Activated naive CD4-positive, alpha-beta T cell treated with anti-CD3 and anti-CD28 coated beads, Interleukin-2, amount 10 ng/mL, durations not matched to agents 7 days and 5 days (primary cell): ENCODE measurements around the gene TRIM65.
"Not testable (repeated sequence)": the region's sequence is repeated elsewhere in the genome, so short reads cannot be mapped to it uniquely, and the experiment has no call there.

Experiments used
- CTCF ChIA-PET: fragments of 350-600 bp; sonication (Branson Sonifier 250); formaldehyde crosslinking; loops from one replicate; lab custom pipeline; 2021; ENCODE audit warnings: antibody characterized with exemption; lab: Charles Lee
- DNase-seq: peaks from one replicate; pipeline ENCODE4 v3.0.0-alpha.2; 2020
- H3K27ac Mint-ChIP-seq: one replicate; pipeline ENCODE4 v1.8.0; 2021; ENCODE audit warnings: mild to moderate bottlenecking, moderate library complexity, mixed read lengths
- H3K27me3 Mint-ChIP-seq: one replicate; pipeline ENCODE4 v1.8.0; 2021; ENCODE audit warnings: mild to moderate bottlenecking, mixed read lengths
- H3K36me3 Mint-ChIP-seq: one replicate; pipeline ENCODE4 v1.8.0; 2021; ENCODE audit warnings: mixed read lengths
- H3K4me1 Mint-ChIP-seq: one replicate; pipeline ENCODE4 v1.8.0; 2021; ENCODE audit warnings: mixed read lengths
- H3K4me3 Mint-ChIP-seq: one replicate; pipeline ENCODE4 v1.8.0; 2021; ENCODE audit warnings: mild to moderate bottlenecking, moderate library complexity, mixed read lengths
- H3K9me3 Mint-ChIP-seq: one replicate; pipeline ENCODE4 v1.8.0; 2021; ENCODE audit warnings: mixed read lengths

The TRIM65 gene

DNA sequence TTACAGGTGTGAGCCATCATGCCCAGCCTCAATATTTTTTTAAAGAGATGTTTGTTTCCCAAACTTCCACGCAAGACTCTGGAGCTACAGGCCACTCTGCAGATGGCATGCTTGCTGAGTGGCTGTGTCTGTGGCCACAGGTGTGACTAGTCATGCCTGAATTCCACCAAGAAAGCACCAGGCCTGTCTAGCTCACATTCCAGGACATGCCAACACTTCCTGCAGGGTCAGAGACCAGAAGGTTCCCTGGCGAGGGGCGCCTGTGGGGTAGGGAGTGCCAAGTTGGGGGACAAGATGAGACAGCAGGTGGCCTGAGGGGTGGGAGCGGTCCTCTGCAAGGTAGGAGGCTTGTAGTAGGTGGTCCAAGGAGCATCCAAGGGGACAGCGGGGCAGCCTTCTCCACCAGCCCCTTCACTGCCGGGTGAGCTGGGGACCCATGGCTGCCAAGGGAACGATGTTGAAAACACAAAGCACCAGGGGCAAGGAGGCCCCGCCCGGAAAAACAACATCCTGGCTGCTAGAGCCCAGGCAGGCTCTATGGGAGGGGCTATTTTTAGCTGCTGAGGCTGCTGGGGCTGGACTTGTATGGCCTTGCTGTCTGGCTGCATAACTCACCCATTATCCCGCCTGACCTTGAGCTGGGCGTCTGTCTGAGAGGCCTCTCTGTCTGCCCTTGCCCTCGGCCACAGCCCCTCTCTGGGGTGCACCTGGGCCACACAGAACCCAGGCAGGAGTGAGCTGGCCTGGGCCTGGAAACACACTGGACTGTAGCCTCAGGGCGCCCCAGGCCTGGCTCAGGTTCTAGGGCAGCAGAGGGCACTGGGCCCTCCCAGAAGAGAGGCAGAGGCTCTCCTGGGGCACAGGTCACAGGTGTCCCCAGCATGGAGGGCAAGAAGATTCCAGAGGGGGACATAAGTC, 24.1 kb downstream of the TRIM65 start:
- Mint-ChIP-seq H3K36me3 (peaks cover 16% of the 10 kb centered on the region), H3K27me3 (peaks cover 4% of the 10 kb centered on the region), H3K9me3 (no peaks in the 10 kb centered on the region), H3K4me3 (peak overlapping the region; percentile 28), H3K27ac (peak overlapping the region; percentile 97), H3K4me1 (peaks cover 50% of the 10 kb centered on the region)
- CTCF ChIA-PET, result interaction anchor here (0.6 to 4.8 kb wide), 6 partner anchors 11 to 262 kb away, joined by 3 to 31 read pairs (median 4); partner anchors contain the start of gene TRIM65
- peak; percentile 89 for DNase-seq

- not testable (repeated sequence) for H3K36me3 Mint-ChIP-seq, H3K4me3 Mint-ChIP-seq, DNase-seq, H3K9me3 Mint-ChIP-seq, H3K27me3 Mint-ChIP-seq, H3K27ac Mint-ChIP-seq
- CTCF ChIA-PET, result interaction anchor here (1.0 to 4.8 kb wide), 2 partner anchors 9 to 26 kb away, joined by 3 to 31 read pairs; partner anchors contain the start of gene TRIM65
- H3K4me1 Mint-ChIP-seq, result peaks cover 34% of the 10 kb centered on the region
Measured at GRCh38 chr17:75870228-75870627, 26.5 kb downstream of the TRIM65 start.

GRCh38 chr17:75869282-75870141, 27.2 kb downstream of the TRIM65 start:
- no peaks in the 10 kb centered on the region for H3K27me3 Mint-ChIP-seq
- no peak overlapping the region for H3K4me3 Mint-ChIP-seq
- peaks cover 37% of the 10 kb centered on the region for H3K4me1 Mint-ChIP-seq
- no peak for DNase-seq
- no peak overlapping the region for H3K27ac Mint-ChIP-seq
- H3K9me3 Mint-ChIP-seq, result no peaks in the 10 kb centered on the region
- H3K36me3 Mint-ChIP-seq, result peaks cover 7% of the 10 kb centered on the region
- CTCF ChIA-PET, result interaction anchor here (1.0 to 4.8 kb wide), 2 partner anchors 8 to 27 kb away, joined by 3 to 31 read pairs; partner anchors contain the start of gene TRIM65

- DNase-seq, H3K36me3 Mint-ChIP-seq, H3K9me3 Mint-ChIP-seq, H3K27me3 Mint-ChIP-seq, H3K27ac Mint-ChIP-seq, CTCF ChIA-PET, H3K4me3 Mint-ChIP-seq: not testable (repeated sequence)
- peaks cover 41% of the 10 kb centered on the region for H3K4me1 Mint-ChIP-seq
Measured at GRCh38 chr17:75868730-75869281, 27.9 kb downstream of the TRIM65 start.

- not testable (repeated sequence) for H3K4me3 Mint-ChIP-seq, H3K9me3 Mint-ChIP-seq, DNase-seq, H3K36me3 Mint-ChIP-seq, H3K27me3 Mint-ChIP-seq
- CTCF ChIA-PET, result interaction anchor here (1.1 to 8.8 kb wide), 4 partner anchors 11 to 140 kb away, joined by 4 to 74 read pairs (median 6); partner anchors contain the start of genes UNC13D and WBP2
- Mint-ChIP-seq H3K27ac (peak overlapping the region; percentile 91), H3K4me1 (peaks cover 30% of the 10 kb centered on the region)
Measured at GRCh38 chr17:75865404-75866188, 31.2 kb downstream of the TRIM65 start.

GRCh38 chr17:75864887-75865286, 31.9 kb downstream of the TRIM65 start:
- Mint-ChIP-seq H3K27ac (peak overlapping the region; percentile 91), H3K4me1 (peaks cover 29% of the 10 kb centered on the region), H3K4me3 (peak overlapping the region; percentile 6)
- DNase-seq, result peak; percentile 29
- not testable (repeated sequence) for H3K9me3 Mint-ChIP-seq, H3K27me3 Mint-ChIP-seq, H3K36me3 Mint-ChIP-seq
- CTCF ChIA-PET, result interaction anchor here (0.8 to 8.8 kb wide), 7 partner anchors 10 to 140 kb away, joined by 3 to 74 read pairs (median 5); partner anchors contain the start of genes UNC13D and WBP2

DNA sequence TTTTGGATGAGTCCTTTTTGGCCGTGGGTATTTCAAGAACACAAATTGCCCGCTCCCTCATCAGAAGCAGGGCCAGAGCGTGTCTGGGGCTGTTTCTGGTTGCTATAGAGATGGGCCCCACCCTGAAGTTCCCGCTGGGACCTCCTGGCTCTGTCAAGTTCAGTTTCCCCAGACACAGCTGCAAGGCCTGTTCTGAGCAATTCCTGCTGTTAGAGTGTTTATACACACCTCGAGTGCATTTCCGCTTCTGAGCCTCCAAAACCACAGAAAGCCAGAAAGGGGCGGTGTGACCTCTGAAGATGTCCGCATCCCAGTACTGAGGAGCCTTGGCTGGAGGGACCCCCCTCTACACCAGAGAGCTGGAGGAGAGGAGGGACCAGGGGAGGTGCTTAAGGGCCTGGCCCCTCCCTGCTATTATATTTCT, 32.3 kb downstream of the TRIM65 start:
- H3K4me1 Mint-ChIP-seq, result peaks cover 30% of the 10 kb centered on the region
- H3K36me3 Mint-ChIP-seq, result no peaks in the 10 kb centered on the region
- DNase-seq, result peak; percentile 77
- peak overlapping the region; percentile 91 for H3K27ac Mint-ChIP-seq
- no peaks in the 10 kb centered on the region for H3K9me3 Mint-ChIP-seq
- peak overlapping the region; percentile 6 for H3K4me3 Mint-ChIP-seq
- no peaks in the 10 kb centered on the region for H3K27me3 Mint-ChIP-seq
- CTCF ChIA-PET, result interaction anchor here (0.8 to 8.8 kb wide), 7 partner anchors 9 to 141 kb away, joined by 3 to 74 read pairs (median 5); partner anchors contain the start of genes UNC13D and WBP2

DNA sequence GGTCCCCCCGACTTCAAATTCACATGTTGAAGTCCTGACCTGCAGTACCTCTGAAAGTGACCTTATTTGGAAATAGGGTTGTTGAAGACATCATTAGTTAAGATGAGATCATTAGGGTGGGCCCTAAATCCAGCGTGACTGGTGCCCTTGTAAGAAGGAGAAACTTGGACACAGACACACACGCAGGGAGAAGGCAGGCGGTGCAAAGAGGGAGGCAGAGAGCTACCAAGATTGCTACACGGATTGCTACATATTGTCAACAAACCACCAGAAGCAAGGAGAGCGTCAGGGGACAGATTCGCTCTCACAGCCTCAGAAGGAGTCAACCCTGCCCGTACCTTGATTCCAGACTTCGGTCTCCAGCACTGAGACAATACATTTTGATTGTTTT, 34.8 kb downstream of the TRIM65 start:
- no peak for DNase-seq
- Mint-ChIP-seq H3K27ac (no peak overlapping the region), H3K9me3 (no peaks in the 10 kb centered on the region), H3K4me3 (no peak overlapping the region), H3K36me3 (no peaks in the 10 kb centered on the region), H3K4me1 (peaks cover 47% of the 10 kb centered on the region), H3K27me3 (no peaks in the 10 kb centered on the region)
- CTCF ChIA-PET, result interaction anchor here (0.8 to 10.6 kb wide), 12 partner anchors 10 to 490 kb away, joined by 3 to 103 read pairs (median 8); partner anchors contain the start of genes GALK1, TRIM47, TRIM65 and UNC13D

- not testable (repeated sequence) for H3K27me3 Mint-ChIP-seq, DNase-seq, H3K9me3 Mint-ChIP-seq, H3K4me3 Mint-ChIP-seq, H3K36me3 Mint-ChIP-seq
- Mint-ChIP-seq H3K4me1 (peaks cover 42% of the 10 kb centered on the region), H3K27ac (peak overlapping the region; percentile 88)
- CTCF ChIA-PET, result interaction anchor here (1.0 to 10.6 kb wide), 5 partner anchors 13 to 106 kb away, joined by 3 to 103 read pairs (median 30); partner anchors contain the start of genes TRIM47, TRIM65 and UNC13D
Measured at GRCh38 chr17:75859358-75859757, 37.4 kb downstream of the TRIM65 start.

GRCh38 chr17:75856062-75856756, 40.5 kb downstream of the TRIM65 start:
- H3K9me3 Mint-ChIP-seq, result no peaks in the 10 kb centered on the region
- no peak overlapping the region for H3K4me3 Mint-ChIP-seq
- peaks cover 11% of the 10 kb centered on the region for H3K36me3 Mint-ChIP-seq
- DNase-seq, result no peak
- H3K27me3 Mint-ChIP-seq, result no peaks in the 10 kb centered on the region
- peaks cover 45% of the 10 kb centered on the region for H3K4me1 Mint-ChIP-seq
- H3K27ac Mint-ChIP-seq, result peak overlapping the region; percentile 91
- CTCF ChIA-PET, result interaction anchor here (0.7 to 10.6 kb wide), 5 partner anchors 11 to 41 kb away, joined by 3 to 103 read pairs (median 11); partner anchors contain the start of genes TRIM47, TRIM65 and UNC13D

DNA sequence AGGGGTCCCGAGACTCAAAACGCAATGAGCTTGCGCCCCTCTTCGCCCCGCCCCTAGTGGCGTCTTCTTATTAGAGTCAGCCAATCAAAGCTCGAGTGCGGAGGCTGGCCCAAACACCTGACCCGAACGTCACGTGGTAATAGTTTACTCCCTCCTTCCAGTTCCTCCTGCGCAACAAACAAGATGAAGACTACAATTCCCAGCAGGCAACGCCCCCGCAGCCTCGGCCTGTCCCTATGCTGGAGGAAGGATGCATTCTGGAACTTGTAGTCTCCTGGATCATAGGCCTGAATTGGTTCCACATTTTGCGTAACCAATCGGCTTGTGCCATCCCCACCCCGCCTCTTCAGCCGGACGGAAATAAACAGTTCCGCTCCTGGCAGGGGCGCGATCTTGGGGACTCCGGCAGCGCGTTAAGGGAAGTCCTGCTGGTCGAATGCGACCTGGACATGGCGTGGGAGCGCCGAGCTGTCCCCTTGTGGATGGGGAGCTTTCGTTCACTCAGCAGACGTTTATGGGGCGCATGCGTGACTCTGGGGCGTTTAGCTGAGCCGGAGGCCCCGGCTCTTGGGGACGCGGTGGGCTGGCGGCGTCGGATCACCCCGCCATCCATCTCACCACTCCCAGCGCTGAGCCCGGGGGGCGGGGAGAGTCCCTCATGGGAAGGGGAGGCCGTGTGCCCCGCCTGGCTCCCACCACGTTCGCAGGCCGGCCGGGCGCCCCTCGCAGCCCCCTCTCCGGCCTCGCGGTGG, 41.3 kb downstream of the TRIM65 start, which contains the start of gene WBP2:
Gene WBP2, minus strand, starts transcription at position 26 of the 752 bp plus-strand sequence. CDS start 38 bp downstream, outside the sequence.
- CTCF ChIA-PET, result interaction anchor here (0.7 to 10.6 kb wide), 7 partner anchors 9 to 105 kb away, joined by 3 to 103 read pairs (median 7); partner anchors contain the start of genes TRIM47, TRIM65 and UNC13D
- no peaks in the 10 kb centered on the region for H3K27me3 Mint-ChIP-seq
- peaks cover 43% of the 10 kb centered on the region for H3K4me1 Mint-ChIP-seq
- H3K36me3 Mint-ChIP-seq, result peaks cover 15% of the 10 kb centered on the region
- no peaks in the 10 kb centered on the region for H3K9me3 Mint-ChIP-seq
- peak within 1 kb of the TSS; percentile 91 for H3K27ac Mint-ChIP-seq
- peak; percentile 99 for DNase-seq
- H3K4me3 Mint-ChIP-seq, result no peak within 1 kb of the TSS
